MM.1S (cell line): ENCODE data around the gene SIL1.

Experiments used
- DNase-seq: peaks from one replicate; pipeline ENCODE4 v3.0.0-alpha.2; 2015
- H2AFZ ChIP-seq: fragments of 300-600 bp; sonication (generic); 2 replicates; pipeline ENCODE4 v1.6.0; 2016; ENCODE audit warnings: antibody characterized with exemption, low read length
- H3F3A ChIP-seq: fragments of 300-600 bp; sonication (generic); 2 replicates; pipeline ENCODE4 v1.6.1; 2016; ENCODE audit warnings: mild to moderate bottlenecking, antibody characterized with exemption, low read length, moderate library complexity, mixed read lengths; ENCODE audit not compliant: insufficient read depth
- H3K27ac ChIP-seq: fragments of 300-600 bp; sonication (generic); 2 replicates; pipeline ENCODE4 v1.5.1; 2016; ENCODE audit warnings: mild to moderate bottlenecking, low read length
- H3K27me3 ChIP-seq: fragments of 300-600 bp; sonication (generic); replicated peaks from 2 replicates; pipeline ENCODE4 v1.6.0; 2016; ENCODE audit warnings: low read length; ENCODE audit not compliant: insufficient read depth
- H3K36me3 ChIP-seq: fragments of 300-600 bp; sonication (generic); replicated peaks from 2 replicates; pipeline ENCODE4 v1.6.1; 2016; ENCODE audit warnings: mild to moderate bottlenecking, low read length, mixed read lengths; ENCODE audit not compliant: insufficient read depth
- H3K4me1 ChIP-seq: fragments of 300-600 bp; sonication (generic); 2 replicates; pipeline ENCODE4 v1.6.1; 2016; ENCODE audit warnings: low read length, mixed read lengths
- H3K4me2 ChIP-seq: fragments of 300-600 bp; sonication (generic); 2 replicates; pipeline ENCODE4 v1.6.0; 2016; ENCODE audit warnings: low read depth, low read length
- H3K4me3 ChIP-seq: fragments of 300-600 bp; sonication (generic); 2 replicates; pipeline ENCODE4 v1.5.1; 2016; ENCODE audit warnings: low read length, mixed read lengths
- H3K79me2 ChIP-seq: fragments of 300-600 bp; sonication (generic); 2 replicates; pipeline ENCODE4 v1.6.1; 2016; ENCODE audit warnings: mixed run types, low read length, mixed read lengths
- H3K9ac ChIP-seq: fragments of 300-600 bp; sonication (generic); 2 replicates; pipeline ENCODE4 v1.6.1; 2016; ENCODE audit warnings: low read length, mixed read lengths
- H3K9me2 ChIP-seq: fragments of 300-600 bp; sonication (generic); replicated peaks from 2 replicates; pipeline ENCODE4 v1.6.1; 2016; ENCODE audit warnings: mild to moderate bottlenecking, low read length, mixed read lengths; ENCODE audit not compliant: insufficient read depth
- H3K9me3 ChIP-seq: fragments of 300-600 bp; sonication (generic); replicated peaks from 2 replicates; pipeline ENCODE4 v1.6.1; 2016; ENCODE audit warnings: mild to moderate bottlenecking, low read length, mixed read lengths; ENCODE audit not compliant: insufficient read depth
- H4K20me1 ChIP-seq: fragments of 300-600 bp; sonication (generic); 2 replicates; pipeline ENCODE4 v1.6.1; 2016; ENCODE audit warnings: mild to moderate bottlenecking, low read length, moderate library complexity, mixed read lengths; ENCODE audit not compliant: insufficient read depth
- CTCF ChIP-seq: fragments of 300-600 bp; sonication (generic); IDR thresholded peaks from 2 replicates; pipeline ENCODE4 v1.5.1; 2016; ENCODE audit warnings: antibody characterized with exemption, low read length, mixed read lengths
- EZH2 ChIP-seq: fragments of 300-600 bp; sonication (generic); optimal IDR thresholded peaks from 2 replicates; pipeline ENCODE3; 2017; ENCODE audit warnings: low read depth, mild to moderate bottlenecking, antibody characterized with exemption, low read length, mixed read lengths
- EZH2phosphoT487 ChIP-seq: fragments of 300-600 bp; sonication (generic); IDR thresholded peaks from 2 replicates; pipeline ENCODE4 v1.6.1; 2018; ENCODE audit warnings: antibody characterized with exemption, low read length

The SIL1 gene

GRCh38 chr5:138998521-138998920, 199.6 kb downstream of the SIL1 start:
- Histone ChIP-seq H2AFZ (no peak overlapping the region), H3K36me3 (no peaks in the 10 kb centered on the region), H3K79me2 (no peaks in the 10 kb centered on the region), H3K27ac (no peak overlapping the region), H3K4me2 (no peak overlapping the region), H3K4me1 (no peaks in the 10 kb centered on the region), H3K9me3 (no peaks in the 10 kb centered on the region), H3K4me3 (no peak overlapping the region), H3K9me2 (no peaks in the 10 kb centered on the region), H3F3A (no peaks in the 10 kb centered on the region), H3K27me3 (no peaks in the 10 kb centered on the region), H3K9ac (no peak overlapping the region), H4K20me1 (no peaks in the 10 kb centered on the region)
- DNase-seq: no peak
- no peak for TF ChIP-seq CTCF
- TF ChIP-seq EZH2: no peak
- TF ChIP-seq EZH2phosphoT487: no peak

GRCh38 chr5:138996120-138996519, 202.0 kb downstream of the SIL1 start:
- Histone ChIP-seq H3K4me2 (no peak overlapping the region), H3K9ac (no peak overlapping the region), H2AFZ (no peak overlapping the region), H3K9me3 (no peaks in the 10 kb centered on the region), H3K4me1 (no peaks in the 10 kb centered on the region), H3K27me3 (no peaks in the 10 kb centered on the region), H3F3A (no peaks in the 10 kb centered on the region), H3K79me2 (no peaks in the 10 kb centered on the region), H3K27ac (no peak overlapping the region), H3K4me3 (no peak overlapping the region), H4K20me1 (no peaks in the 10 kb centered on the region), H3K9me2 (no peaks in the 10 kb centered on the region), H3K36me3 (no peaks in the 10 kb centered on the region)
- no peak for DNase-seq
- no peak for TF ChIP-seq EZH2
- no peak for TF ChIP-seq EZH2phosphoT487
- no peak for TF ChIP-seq CTCF

GRCh38 chr5:138990986-138991590, 207.1 kb downstream of the SIL1 start:
- no peaks in the 10 kb centered on the region for H3K9me3 ChIP-seq
- H3K9me2 ChIP-seq: no peaks in the 10 kb centered on the region
- H3K4me3 ChIP-seq: no peak overlapping the region
- H4K20me1 ChIP-seq: no peaks in the 10 kb centered on the region
- no peak overlapping the region for H3K27ac ChIP-seq
- H3K4me2 ChIP-seq: no peak overlapping the region
- no peaks in the 10 kb centered on the region for H3K27me3 ChIP-seq
- no peaks in the 10 kb centered on the region for H3K79me2 ChIP-seq
- no peaks in the 10 kb centered on the region for H3K4me1 ChIP-seq
- H2AFZ ChIP-seq: no peak overlapping the region
- no peak for TF ChIP-seq EZH2phosphoT487
- no peak for TF ChIP-seq CTCF
- TF ChIP-seq EZH2: no peak
- H3K9ac ChIP-seq: no peak overlapping the region
- no peaks in the 10 kb centered on the region for H3F3A ChIP-seq
- no peak for DNase-seq
- no peaks in the 10 kb centered on the region for H3K36me3 ChIP-seq
